ENCODE results near the gene COTL1.
A peak's percentile ranks its signal among the peaks of the same experiment; 100 is the strongest.

COTL1 gene

GRCh38 chr16:84596161-84596560 is 21.7 kb downstream of the COTL1 start:
- no peak for DNase-seq (ENCODE audit: low spot score)

GRCh38 chr16:84595052-84595481 is 22.8 kb downstream of the COTL1 start:
- DNase-seq (ENCODE audit: low spot score): no peak

GRCh38 chr16:84594725-84595038 is 23.2 kb downstream of the COTL1 start:
- no peak for DNase-seq (ENCODE audit: low spot score)

- DNase-seq (ENCODE audit: low spot score): no peak
Measured at GRCh38 chr16:84593825-84594724, 23.8 kb downstream of the COTL1 start.

GRCh38 chr16:84592718-84593117 is 25.2 kb downstream of the COTL1 start:
- DNase-seq (ENCODE audit: low spot score): no peak

- DNase-seq (ENCODE audit: low spot score): no peak
Measured at GRCh38 chr16:84589975-84590719, 27.7 kb downstream of the COTL1 start.

- DNase-seq (ENCODE audit: low spot score): no peak
Measured at GRCh38 chr16:84588991-84589390, 28.9 kb downstream of the COTL1 start.

GRCh38 chr16:84585886-84586285 is 32.0 kb downstream of the COTL1 start:
- peak; percentile 88 for DNase-seq (ENCODE audit: low spot score)

- DNase-seq (ENCODE audit: low spot score): no peak
Measured at GRCh38 chr16:84585467-84585866, 32.4 kb downstream of the COTL1 start.

GRCh38 chr16:84584678-84585077 is 33.2 kb downstream of the COTL1 start:
- DNase-seq (ENCODE audit: low spot score): no peak

- peak; percentile 81 for DNase-seq (ENCODE audit: low spot score)
Measured at GRCh38 chr16:84583995-84584394, 33.9 kb downstream of the COTL1 start.

GRCh38 chr16:84582958-84583516 is 34.8 kb downstream of the COTL1 start:
- no peak for DNase-seq (ENCODE audit: low spot score)

GRCh38 chr16:84581158-84581557 is 36.7 kb downstream of the COTL1 start:
- DNase-seq (ENCODE audit: low spot score): no peak

- DNase-seq (ENCODE audit: low spot score): no peak
Measured at GRCh38 chr16:84579936-84580335, 37.9 kb downstream of the COTL1 start.

GRCh38 chr16:84578538-84579126 is 39.2 kb downstream of the COTL1 start:
- DNase-seq (ENCODE audit: low spot score): no peak

- no peak for DNase-seq (ENCODE audit: low spot score)
Measured at GRCh38 chr16:84577034-84577803, 40.7 kb downstream of the COTL1 start.

GRCh38 chr16:84575914-84576313 is 42.0 kb downstream of the COTL1 start:
- DNase-seq (ENCODE audit: low spot score): no peak

GRCh38 chr16:84574191-84574590 is 43.7 kb downstream of the COTL1 start:
- DNase-seq (ENCODE audit: low spot score): peak; percentile 71

GRCh38 chr16:84572096-84572495 is 45.8 kb downstream of the COTL1 start:
- no peak for DNase-seq (ENCODE audit: low spot score)

GRCh38 chr16:84571506-84571905 is 46.4 kb downstream of the COTL1 start:
- DNase-seq (ENCODE audit: low spot score): no peak

- no peak for DNase-seq (ENCODE audit: low spot score)
Measured at GRCh38 chr16:84570739-84571403, 47.0 kb downstream of the COTL1 start.
